Measurements from ENCODE around the gene OLAH. TPM values are rescaled to one million over a fixed set of nuclear protein-coding genes. Genes with fewer than 3 reads are reported as not detected.

The OLAH gene
- total RNA-seq, 1 experiment from 2014 or later: not detected

DNA sequence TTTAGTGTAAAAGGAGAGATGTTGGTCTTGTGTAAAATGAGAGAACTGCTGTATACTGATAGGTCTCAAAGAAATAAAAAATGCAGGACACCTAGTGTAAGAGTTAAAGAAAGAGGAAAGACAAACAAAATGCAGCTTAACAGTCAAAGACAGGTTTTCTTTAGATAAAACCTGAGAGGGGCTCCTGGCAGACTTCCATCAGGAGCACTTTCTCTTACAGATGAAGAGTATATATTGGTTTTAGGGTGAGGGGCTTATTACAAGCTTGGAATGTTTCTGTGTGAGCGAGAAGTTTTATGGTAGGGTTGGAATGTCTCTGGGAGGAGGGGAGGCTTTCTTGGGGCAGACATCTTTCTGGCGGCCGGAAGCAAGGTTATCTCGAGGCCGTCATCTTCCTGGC lies 28.6 kb downstream of the OLAH start:
- no peaks in the 10 kb centered on the region for H3K4me1 Mint-ChIP-seq

DNA sequence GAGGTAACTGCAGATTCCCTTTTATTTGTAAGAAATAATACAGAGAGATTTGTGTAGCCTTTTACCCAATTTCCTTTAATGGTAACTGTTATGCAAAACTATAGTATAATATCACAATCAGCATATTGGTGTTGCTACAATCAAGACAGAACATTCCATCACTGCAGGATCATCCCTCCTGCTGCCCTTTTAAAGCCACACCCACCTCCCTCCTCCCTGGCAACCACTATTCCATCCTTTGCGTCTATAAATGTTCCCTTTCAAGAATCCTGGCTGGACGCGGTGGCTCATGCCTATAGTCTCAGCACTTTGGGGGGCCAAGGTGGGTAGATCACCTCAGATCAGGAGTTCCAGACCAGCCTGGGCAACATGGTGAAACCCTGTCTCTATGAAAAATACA lies 31.7 kb downstream of the OLAH start:
- no peak for ATAC-seq
- TF ChIP-seq ZNF121 (CRISPR knock-in tag; IDR thresholded peaks at IDR 0.05): no peak
- TF ChIP-seq, protein P1, sequence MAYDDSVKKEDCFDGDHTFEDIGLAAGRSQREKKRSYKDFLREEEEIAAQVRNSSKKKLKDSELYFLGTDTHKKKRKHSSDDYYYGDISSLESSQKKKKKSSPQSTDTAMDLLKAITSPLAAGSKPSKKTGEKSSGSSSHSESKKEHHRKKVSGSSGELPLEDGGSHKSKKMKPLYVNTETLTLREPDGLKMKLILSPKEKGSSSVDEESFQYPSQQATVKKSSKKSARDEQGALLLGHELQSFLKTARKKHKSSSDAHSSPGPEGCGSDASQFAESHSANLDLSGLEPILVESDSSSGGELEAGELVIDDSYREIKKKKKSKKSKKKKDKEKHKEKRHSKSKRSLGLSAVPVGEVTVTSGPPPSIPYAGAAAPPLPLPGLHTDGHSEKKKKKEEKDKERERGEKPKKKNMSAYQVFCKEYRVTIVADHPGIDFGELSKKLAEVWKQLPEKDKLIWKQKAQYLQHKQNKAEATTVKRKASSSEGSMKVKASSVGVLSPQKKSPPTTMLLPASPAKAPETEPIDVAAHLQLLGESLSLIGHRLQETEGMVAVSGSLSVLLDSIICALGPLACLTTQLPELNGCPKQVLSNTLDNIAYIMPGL (CRISPR knock-in tag; IDR thresholded peaks at IDR 0.05): no peak
- TF ChIP-seq, protein P2, sequence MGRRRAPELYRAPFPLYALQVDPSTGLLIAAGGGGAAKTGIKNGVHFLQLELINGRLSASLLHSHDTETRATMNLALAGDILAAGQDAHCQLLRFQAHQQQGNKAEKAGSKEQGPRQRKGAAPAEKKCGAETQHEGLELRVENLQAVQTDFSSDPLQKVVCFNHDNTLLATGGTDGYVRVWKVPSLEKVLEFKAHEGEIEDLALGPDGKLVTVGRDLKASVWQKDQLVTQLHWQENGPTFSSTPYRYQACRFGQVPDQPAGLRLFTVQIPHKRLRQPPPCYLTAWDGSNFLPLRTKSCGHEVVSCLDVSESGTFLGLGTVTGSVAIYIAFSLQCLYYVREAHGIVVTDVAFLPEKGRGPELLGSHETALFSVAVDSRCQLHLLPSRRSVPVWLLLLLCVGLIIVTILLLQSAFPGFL (CRISPR knock-in tag; IDR thresholded peaks at IDR 0.05; ENCODE audit: borderline replicate concordance): no peak
- TF ChIP-seq ETV6 (CRISPR knock-in tag; IDR thresholded peaks at IDR 0.05): no peak
- TF ChIP-seq TP53 (CRISPR knock-in tag; IDR thresholded peaks at IDR 0.05): no peak
- TF ChIP-seq, protein P3, sequence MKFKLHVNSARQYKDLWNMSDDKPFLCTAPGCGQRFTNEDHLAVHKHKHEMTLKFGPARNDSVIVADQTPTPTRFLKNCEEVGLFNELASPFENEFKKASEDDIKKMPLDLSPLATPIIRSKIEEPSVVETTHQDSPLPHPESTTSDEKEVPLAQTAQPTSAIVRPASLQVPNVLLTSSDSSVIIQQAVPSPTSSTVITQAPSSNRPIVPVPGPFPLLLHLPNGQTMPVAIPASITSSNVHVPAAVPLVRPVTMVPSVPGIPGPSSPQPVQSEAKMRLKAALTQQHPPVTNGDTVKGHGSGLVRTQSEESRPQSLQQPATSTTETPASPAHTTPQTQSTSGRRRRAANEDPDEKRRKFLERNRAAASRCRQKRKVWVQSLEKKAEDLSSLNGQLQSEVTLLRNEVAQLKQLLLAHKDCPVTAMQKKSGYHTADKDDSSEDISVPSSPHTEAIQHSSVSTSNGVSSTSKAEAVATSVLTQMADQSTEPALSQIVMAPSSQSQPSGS (CRISPR knock-in tag; IDR thresholded peaks at IDR 0.05; ENCODE audit: borderline replicate concordance, low read depth): no peak
- no peak for TF ChIP-seq GABPB1 (CRISPR knock-in tag; IDR thresholded peaks at IDR 0.05)
- TF ChIP-seq ZNF423 (CRISPR knock-in tag; IDR thresholded peaks at IDR 0.05): no peak
- TF ChIP-seq FOXP1 (CRISPR knock-in tag; IDR thresholded peaks at IDR 0.05; ENCODE audit: borderline replicate concordance): no peak
- TF ChIP-seq MYBL2 (CRISPR knock-in tag; IDR thresholded peaks at IDR 0.05): no peak
- no peak for TF ChIP-seq JAZF1 (CRISPR knock-in tag; IDR thresholded peaks at IDR 0.05)
- TF ChIP-seq, protein P4, sequence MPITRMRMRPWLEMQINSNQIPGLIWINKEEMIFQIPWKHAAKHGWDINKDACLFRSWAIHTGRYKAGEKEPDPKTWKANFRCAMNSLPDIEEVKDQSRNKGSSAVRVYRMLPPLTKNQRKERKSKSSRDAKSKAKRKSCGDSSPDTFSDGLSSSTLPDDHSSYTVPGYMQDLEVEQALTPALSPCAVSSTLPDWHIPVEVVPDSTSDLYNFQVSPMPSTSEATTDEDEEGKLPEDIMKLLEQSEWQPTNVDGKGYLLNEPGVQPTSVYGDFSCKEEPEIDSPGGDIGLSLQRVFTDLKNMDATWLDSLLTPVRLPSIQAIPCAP (CRISPR knock-in tag; IDR thresholded peaks at IDR 0.05): no peak
- TF ChIP-seq ZNF396 (CRISPR knock-in tag; IDR thresholded peaks at IDR 0.05; ENCODE audit: borderline replicate concordance): no peak
- no peak for TF ChIP-seq NR2C2 (CRISPR knock-in tag; IDR thresholded peaks at IDR 0.05)
- TF ChIP-seq, protein P5, sequence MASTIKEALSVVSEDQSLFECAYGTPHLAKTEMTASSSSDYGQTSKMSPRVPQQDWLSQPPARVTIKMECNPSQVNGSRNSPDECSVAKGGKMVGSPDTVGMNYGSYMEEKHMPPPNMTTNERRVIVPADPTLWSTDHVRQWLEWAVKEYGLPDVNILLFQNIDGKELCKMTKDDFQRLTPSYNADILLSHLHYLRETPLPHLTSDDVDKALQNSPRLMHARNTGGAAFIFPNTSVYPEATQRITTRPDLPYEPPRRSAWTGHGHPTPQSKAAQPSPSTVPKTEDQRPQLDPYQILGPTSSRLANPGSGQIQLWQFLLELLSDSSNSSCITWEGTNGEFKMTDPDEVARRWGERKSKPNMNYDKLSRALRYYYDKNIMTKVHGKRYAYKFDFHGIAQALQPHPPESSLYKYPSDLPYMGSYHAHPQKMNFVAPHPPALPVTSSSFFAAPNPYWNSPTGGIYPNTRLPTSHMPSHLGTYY (CRISPR knock-in tag; IDR thresholded peaks at IDR 0.05): no peak

More for the DNA sequence above, 28.6 kb downstream of the OLAH start:
- ChIA-PET CTCF (no interaction called here), POLR2A (no interaction called here)
- Mint-ChIP-seq H3K27me3 (ENCODE audit: low read depth) (peaks cover 12% of the 10 kb centered on the region; the same call in 1 of the 2 replicates), H3K9me3 (peaks cover 29% of the 10 kb centered on the region), H3K36me3 (peaks cover 24% of the 10 kb centered on the region), H3K27ac (no peak overlapping the region), H3K4me3 (no peak overlapping the region)
- no peak for DNase-seq (ENCODE audit: low spot score)
- TF ChIP-seq, protein P6, sequence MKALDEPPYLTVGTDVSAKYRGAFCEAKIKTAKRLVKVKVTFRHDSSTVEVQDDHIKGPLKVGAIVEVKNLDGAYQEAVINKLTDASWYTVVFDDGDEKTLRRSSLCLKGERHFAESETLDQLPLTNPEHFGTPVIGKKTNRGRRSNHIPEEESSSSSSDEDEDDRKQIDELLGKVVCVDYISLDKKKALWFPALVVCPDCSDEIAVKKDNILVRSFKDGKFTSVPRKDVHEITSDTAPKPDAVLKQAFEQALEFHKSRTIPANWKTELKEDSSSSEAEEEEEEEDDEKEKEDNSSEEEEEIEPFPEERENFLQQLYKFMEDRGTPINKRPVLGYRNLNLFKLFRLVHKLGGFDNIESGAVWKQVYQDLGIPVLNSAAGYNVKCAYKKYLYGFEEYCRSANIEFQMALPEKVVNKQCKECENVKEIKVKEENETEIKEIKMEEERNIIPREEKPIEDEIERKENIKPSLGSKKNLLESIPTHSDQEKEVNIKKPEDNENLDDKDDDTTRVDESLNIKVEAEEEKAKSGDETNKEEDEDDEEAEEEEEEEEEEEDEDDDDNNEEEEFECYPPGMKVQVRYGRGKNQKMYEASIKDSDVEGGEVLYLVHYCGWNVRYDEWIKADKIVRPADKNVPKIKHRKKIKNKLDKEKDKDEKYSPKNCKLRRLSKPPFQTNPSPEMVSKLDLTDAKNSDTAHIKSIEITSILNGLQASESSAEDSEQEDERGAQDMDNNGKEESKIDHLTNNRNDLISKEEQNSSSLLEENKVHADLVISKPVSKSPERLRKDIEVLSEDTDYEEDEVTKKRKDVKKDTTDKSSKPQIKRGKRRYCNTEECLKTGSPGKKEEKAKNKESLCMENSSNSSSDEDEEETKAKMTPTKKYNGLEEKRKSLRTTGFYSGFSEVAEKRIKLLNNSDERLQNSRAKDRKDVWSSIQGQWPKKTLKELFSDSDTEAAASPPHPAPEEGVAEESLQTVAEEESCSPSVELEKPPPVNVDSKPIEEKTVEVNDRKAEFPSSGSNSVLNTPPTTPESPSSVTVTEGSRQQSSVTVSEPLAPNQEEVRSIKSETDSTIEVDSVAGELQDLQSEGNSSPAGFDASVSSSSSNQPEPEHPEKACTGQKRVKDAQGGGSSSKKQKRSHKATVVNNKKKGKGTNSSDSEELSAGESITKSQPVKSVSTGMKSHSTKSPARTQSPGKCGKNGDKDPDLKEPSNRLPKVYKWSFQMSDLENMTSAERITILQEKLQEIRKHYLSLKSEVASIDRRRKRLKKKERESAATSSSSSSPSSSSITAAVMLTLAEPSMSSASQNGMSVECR (CRISPR knock-in tag; IDR thresholded peaks at IDR 0.05; ENCODE audit: borderline replicate concordance): no peak
- TF ChIP-seq NFYB (CRISPR knock-in tag; conservative IDR thresholded peaks at IDR 0.05; ENCODE audit: low read depth): no peak
- no peak for ATAC-seq

More for the DNA sequence above, 31.7 kb downstream of the OLAH start:
- peaks cover 12% of the 10 kb centered on the region; the same call in 1 of the 2 replicates for H3K27me3 Mint-ChIP-seq (ENCODE audit: low read depth)
- ChIA-PET POLR2A (no interaction called here), CTCF (interaction anchor here (0.7 kb wide), 1 partner anchor 244 kb away, joined by 3 read pairs; no protein-coding TSS in a partner anchor)
- no peak for DNase-seq (ENCODE audit: low spot score)
- H3K4me3 Mint-ChIP-seq: no peak overlapping the region
- H3K36me3 Mint-ChIP-seq: peaks cover 24% of the 10 kb centered on the region
- no peak overlapping the region for H3K27ac Mint-ChIP-seq
- peaks cover 21% of the 10 kb centered on the region for H3K9me3 Mint-ChIP-seq
- H3K4me1 Mint-ChIP-seq: no peaks in the 10 kb centered on the region
